Smooth muscle cell (in vitro differentiated cells): ENCODE results near the gene PARK7. TPM values are rescaled to one million over a fixed set of nuclear protein-coding genes. Genes with fewer than 3 reads are reported as not detected.

Experiments used
- DNase-seq: peaks from one replicate; lab custom pipeline; 2025; ENCODE audit not compliant: unreplicated experiment; lab: John Stamatoyannopoulos, UW
- H2AFZ ChIP-seq: fragments of 200-600 bp; sonication (generic); 2 replicates; pipeline ENCODE4 v1.6.0; 2016; ENCODE audit warnings: antibody characterized with exemption, low read depth, mild to moderate bottlenecking
- H3F3A ChIP-seq: fragments of 200-600 bp; sonication (generic); 2 replicates; pipeline ENCODE4 v1.6.0; 2017; ENCODE audit warnings: antibody characterized with exemption, low read depth
- H3K27ac ChIP-seq: fragments of 200-600 bp; sonication (generic); 2 replicates; pipeline ENCODE4 v1.5.1; 2016; ENCODE audit warnings: low read depth, mild to moderate bottlenecking
- H3K27me3 ChIP-seq: fragments of 200-600 bp; sonication (generic); 2 replicates; pipeline ENCODE4 v1.6.1; 2016; ENCODE audit warnings: low read depth, mild to moderate bottlenecking
- H3K36me3 ChIP-seq: fragments of 200-600 bp; sonication (generic); 2 replicates; pipeline ENCODE4 v1.5.1; 2016; ENCODE audit warnings: low read depth
- H3K4me1 ChIP-seq: fragments of 200-600 bp; sonication (generic); 2 replicates; pipeline ENCODE4 v1.5.1; 2016; ENCODE audit warnings: low read depth
- H3K4me2 ChIP-seq: fragments of 200-600 bp; sonication (generic); 2 replicates; pipeline ENCODE4 v1.6.0; 2016; ENCODE audit warnings: mild to moderate bottlenecking
- H3K4me3 ChIP-seq: fragments of 200-600 bp; sonication (generic); 2 replicates; pipeline ENCODE4 v1.5.1; 2016; ENCODE audit warnings: mild to moderate bottlenecking
- H3K79me2 ChIP-seq: fragments of 200-600 bp; sonication (generic); 2 replicates; pipeline ENCODE4 v1.6.0; 2016; ENCODE audit warnings: low read depth, mild to moderate bottlenecking
- H3K9ac ChIP-seq: fragments of 200-600 bp; sonication (generic); 2 replicates; pipeline ENCODE4 v1.6.0; 2016; ENCODE audit warnings: low read depth
- H3K9me3 ChIP-seq: fragments of 200-600 bp; sonication (generic); replicated peaks from 2 replicates; pipeline ENCODE4 v1.5.1; 2016; ENCODE audit warnings: low read depth
- H4K20me1 ChIP-seq: fragments of 200-600 bp; sonication (generic); 2 replicates; pipeline ENCODE4 v1.6.0; 2016; ENCODE audit warnings: low read depth
- WGBS: methylation state at CpG from one replicate; pipeline ENCODE4 v1.1.7; 2016; ENCODE audit warnings: low lambda C conversion rate; 5-methylcytosine and 5-hydroxymethylcytosine counted together
- polyA plus RNA-seq: library from polyadenylated mRNA; unstranded; fragments of >200 nt; fragmentation: Nextera tagmentation; extraction: Ambion mirVana; gene quantifications from 2 replicates; pipeline ENCODE4 v1.2.1, GENCODE V29; 2016
- total RNA-seq: library from RNA; depleted of rRNA; stranded (reverse); fragments of >200 nt; gene quantifications from 2 replicates; pipeline ENCODE4 v1.2.3, GENCODE V29; 2014
- TF ChIP-seq, protein P1 (sequence below): fragments of 200-600 bp; sonication (generic); IDR thresholded peaks from 2 replicates; pipeline ENCODE4 v1.5.1; 2017; ENCODE audit warnings: borderline replicate concordance, mild to moderate bottlenecking, antibody characterized with exemption; ENCODE audit not compliant: insufficient read depth, poor library complexity, severe bottlenecking

The PARK7 gene
- total and polyA plus RNA-seq, 2 experiments from 2014 or later, result 179 to 461 TPM

DNA sequence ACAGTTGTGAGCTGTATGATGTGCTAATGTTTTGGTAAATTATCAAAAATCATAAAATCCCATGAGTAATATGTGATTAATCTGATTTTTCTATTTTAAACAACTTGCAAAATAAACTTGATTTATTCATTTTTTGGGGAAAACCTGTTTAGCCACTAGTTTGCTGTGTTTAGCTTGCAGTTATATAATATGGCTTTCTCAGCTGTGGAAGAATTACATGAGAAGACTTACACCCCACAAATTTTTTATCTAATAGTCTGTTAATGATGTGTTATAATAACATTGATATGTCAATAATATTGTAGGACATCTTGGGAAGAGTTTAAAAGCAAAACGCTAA, 67.0 kb downstream of the PARK7 start:
- no peak for DNase-seq
- Histone ChIP-seq H3K4me3 (no peak overlapping the region), H3K36me3 (no peaks in the 10 kb centered on the region), H3K27ac (peak overlapping the region; percentile 93), H4K20me1 (peaks cover 25% of the 10 kb centered on the region), H3K27me3 (no peaks in the 10 kb centered on the region), H3K9me3 (no peaks in the 10 kb centered on the region), H3K4me2 (peak overlapping the region; percentile 94), H3K79me2 (peaks cover 25% of the 10 kb centered on the region), H3F3A (peaks cover 26% of the 10 kb centered on the region), H2AFZ (no peak overlapping the region), H3K4me1 (peaks cover 43% of the 10 kb centered on the region), H3K9ac (no peak overlapping the region)
- WGBS, result 59% methylated on average over 1 of the region's 1 CpG
- TF ChIP-seq, protein P1, sequence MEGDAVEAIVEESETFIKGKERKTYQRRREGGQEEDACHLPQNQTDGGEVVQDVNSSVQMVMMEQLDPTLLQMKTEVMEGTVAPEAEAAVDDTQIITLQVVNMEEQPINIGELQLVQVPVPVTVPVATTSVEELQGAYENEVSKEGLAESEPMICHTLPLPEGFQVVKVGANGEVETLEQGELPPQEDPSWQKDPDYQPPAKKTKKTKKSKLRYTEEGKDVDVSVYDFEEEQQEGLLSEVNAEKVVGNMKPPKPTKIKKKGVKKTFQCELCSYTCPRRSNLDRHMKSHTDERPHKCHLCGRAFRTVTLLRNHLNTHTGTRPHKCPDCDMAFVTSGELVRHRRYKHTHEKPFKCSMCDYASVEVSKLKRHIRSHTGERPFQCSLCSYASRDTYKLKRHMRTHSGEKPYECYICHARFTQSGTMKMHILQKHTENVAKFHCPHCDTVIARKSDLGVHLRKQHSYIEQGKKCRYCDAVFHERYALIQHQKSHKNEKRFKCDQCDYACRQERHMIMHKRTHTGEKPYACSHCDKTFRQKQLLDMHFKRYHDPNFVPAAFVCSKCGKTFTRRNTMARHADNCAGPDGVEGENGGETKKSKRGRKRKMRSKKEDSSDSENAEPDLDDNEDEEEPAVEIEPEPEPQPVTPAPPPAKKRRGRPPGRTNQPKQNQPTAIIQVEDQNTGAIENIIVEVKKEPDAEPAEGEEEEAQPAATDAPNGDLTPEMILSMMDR, result no peak

DNA sequence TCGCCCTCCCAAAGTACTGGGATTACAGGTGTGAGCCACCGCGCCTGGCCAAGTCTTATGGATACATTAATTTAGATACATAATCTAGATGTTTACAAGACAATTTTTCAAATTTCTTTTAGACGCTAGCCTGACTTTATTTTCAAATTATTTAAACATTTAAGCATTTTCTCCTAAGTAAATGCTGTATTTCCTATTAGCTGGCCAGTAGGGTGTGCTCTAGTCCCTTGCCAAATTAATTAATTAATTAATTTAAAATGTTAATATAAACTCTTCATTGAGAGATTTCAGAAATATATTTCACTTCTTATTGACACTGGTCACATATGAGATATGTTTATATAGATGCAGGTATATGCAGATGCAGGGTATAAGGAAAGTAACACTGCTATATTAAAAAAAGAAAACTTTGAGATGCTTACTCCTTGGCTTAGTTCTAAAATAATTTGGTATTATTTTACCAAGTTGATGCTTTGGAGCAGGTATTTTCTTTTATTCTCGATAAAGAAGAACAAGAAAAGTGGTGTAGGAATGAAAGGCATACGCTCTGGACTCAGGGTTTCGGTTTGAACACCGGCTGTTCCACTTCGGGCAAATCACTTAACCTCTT, 69.8 kb downstream of the PARK7 start:
- TF ChIP-seq, protein P1, result peak; percentile 82
- no peak for DNase-seq
- H3K27ac ChIP-seq, result peak overlapping the region; percentile 60
- no peak overlapping the region for H3K9ac ChIP-seq
- H3K27me3 ChIP-seq, result no peaks in the 10 kb centered on the region
- H3K4me3 ChIP-seq, result no peak overlapping the region
- H4K20me1 ChIP-seq, result no peaks in the 10 kb centered on the region
- H3K36me3 ChIP-seq, result no peaks in the 10 kb centered on the region
- H3K4me2 ChIP-seq, result no peak overlapping the region
- H3K4me1 ChIP-seq, result peaks cover 27% of the 10 kb centered on the region
- H3F3A ChIP-seq, result peaks cover 15% of the 10 kb centered on the region
- no peaks in the 10 kb centered on the region for H3K9me3 ChIP-seq
- no peak overlapping the region for H2AFZ ChIP-seq
- no peaks in the 10 kb centered on the region for H3K79me2 ChIP-seq
- 92% methylated on average over 9 of the region's 9 CpGs for WGBS

DNA sequence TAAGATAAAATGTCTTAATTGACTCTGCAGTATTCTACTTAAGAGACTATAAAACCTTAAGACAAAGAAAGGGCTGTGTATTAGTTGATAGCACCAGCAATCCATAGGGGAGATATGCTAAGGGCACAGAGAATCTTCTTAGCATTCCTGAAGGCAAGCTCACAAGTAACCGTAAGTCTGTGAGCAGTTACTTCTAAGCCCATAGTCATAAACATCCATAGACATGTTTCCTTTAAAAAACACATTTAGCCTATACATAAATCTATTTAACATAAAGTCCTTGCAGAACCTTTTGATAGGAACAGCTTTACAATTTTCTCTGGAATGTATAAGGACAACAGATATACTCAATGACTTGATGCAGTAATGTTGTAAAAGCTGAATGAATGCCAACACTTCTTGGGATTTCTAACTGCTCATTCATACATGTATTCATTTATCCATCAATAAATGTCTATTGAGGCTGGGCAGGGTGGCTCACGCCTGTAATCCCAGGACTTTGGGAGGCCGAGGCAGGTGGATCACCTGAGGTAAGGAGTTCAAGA, 70.9 kb downstream of the PARK7 start:
- Histone ChIP-seq H3K79me2 (no peaks in the 10 kb centered on the region), H3K27ac (peak overlapping the region; percentile 60), H3K27me3 (no peaks in the 10 kb centered on the region), H3K4me2 (peak overlapping the region; percentile 4), H3K4me3 (no peak overlapping the region), H3K36me3 (no peaks in the 10 kb centered on the region), H2AFZ (no peak overlapping the region), H3K4me1 (peaks cover 17% of the 10 kb centered on the region), H3K9ac (no peak overlapping the region), H4K20me1 (no peaks in the 10 kb centered on the region), H3F3A (peaks cover 8% of the 10 kb centered on the region), H3K9me3 (no peaks in the 10 kb centered on the region)
- TF ChIP-seq, protein P1, result no peak
- WGBS, result 63% methylated on average over 3 of the region's 3 CpGs
- no peak for DNase-seq

DNA sequence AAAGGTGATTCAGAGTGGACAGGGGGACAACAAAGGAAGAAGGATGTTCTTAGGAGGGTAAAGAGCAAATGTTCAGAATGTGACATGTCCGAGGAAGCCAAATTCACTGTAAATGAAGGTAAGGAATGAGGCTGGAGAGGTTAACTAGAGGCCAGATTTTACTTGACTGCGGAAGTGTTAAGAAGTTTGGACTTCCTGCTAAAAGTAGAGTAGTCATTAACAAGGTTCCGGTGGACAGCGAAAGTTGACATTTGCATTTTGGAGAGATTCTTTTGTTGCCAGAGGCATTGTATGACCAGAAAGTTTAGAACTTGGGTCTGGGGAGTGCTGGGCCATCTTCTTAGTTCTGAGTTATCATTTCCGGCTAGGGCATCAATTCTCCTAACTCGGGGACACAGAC, 71.8 kb downstream of the PARK7 start:
- Histone ChIP-seq H3K9ac (no peak overlapping the region), H4K20me1 (no peaks in the 10 kb centered on the region), H3K79me2 (no peaks in the 10 kb centered on the region), H3K27ac (no peak overlapping the region), H2AFZ (no peak overlapping the region), H3K9me3 (no peaks in the 10 kb centered on the region), H3F3A (peaks cover 8% of the 10 kb centered on the region), H3K4me2 (no peak overlapping the region), H3K4me1 (peaks cover 10% of the 10 kb centered on the region), H3K27me3 (no peaks in the 10 kb centered on the region), H3K36me3 (no peaks in the 10 kb centered on the region), H3K4me3 (no peak overlapping the region)
- WGBS, result 93% methylated on average over 6 of the region's 6 CpGs
- DNase-seq, result no peak
- TF ChIP-seq, protein P1, result no peak
